GM21717 (cell line): ENCODE measurements around the gene CSKMT.
"Not testable (repeated sequence)": the region's sequence is repeated elsewhere in the genome, so short reads cannot be mapped to it uniquely, and the experiment has no call there.

Experiments used
- ATAC-seq: cut with Tn5 transposase; IDR thresholded peaks from one replicate; pipeline ENCODE4 v1.9.1; 2021; ENCODE audit warnings: mild to moderate bottlenecking, moderate library complexity; ENCODE audit not compliant: unreplicated experiment

CSKMT gene

GRCh38 chr11:62665075-62665598, at the start of gene CSKMT, which contains the start of gene C11orf98:
CSKMT (plus strand) TSS chr11:62665312; CDS start chr11:62665880, 568 bp downstream.
C11orf98 (minus strand) TSS chr11:62665210; CDS start chr11:62665169, 41 bp downstream.
- ATAC-seq: peak; percentile 78

- no peak for ATAC-seq
Observed at GRCh38 chr11:62615521-62615920, 49.6 kb upstream of the CSKMT start.

GRCh38 chr11:62616957-62617356, 48.2 kb upstream of the CSKMT start:
- not testable (repeated sequence) for ATAC-seq

GRCh38 chr11:62621027-62621566, 44.0 kb upstream of the CSKMT start:
- ATAC-seq: no peak

GRCh38 chr11:62621567-62622470, 43.3 kb upstream of the CSKMT start, which contains the start of gene B3GAT3:
B3GAT3 (minus strand) TSS chr11:62621986; CDS start chr11:62621947, 39 bp downstream.
- peak; percentile 83 for ATAC-seq

- no peak for ATAC-seq
Observed at GRCh38 chr11:62622476-62623089, 42.5 kb upstream of the CSKMT start.

- no peak for ATAC-seq
Observed at GRCh38 chr11:62627713-62628112, 37.4 kb upstream of the CSKMT start.

- ATAC-seq: no peak
Observed at GRCh38 chr11:62632492-62632891, 32.6 kb upstream of the CSKMT start.

- ATAC-seq: no peak
Observed at GRCh38 chr11:62644220-62644619, 20.9 kb upstream of the CSKMT start.

GRCh38 chr11:62645671-62645945, 19.5 kb upstream of the CSKMT start:
- ATAC-seq: no peak

GRCh38 chr11:62645946-62646824, 18.9 kb upstream of the CSKMT start, which contains the start of gene GANAB:
GANAB (minus strand) TSS chr11:62646613; CDS start chr11:62646599, 14 bp downstream.
- ATAC-seq: peak; percentile 83

GRCh38 chr11:62646825-62647608, 18.1 kb upstream of the CSKMT start:
- ATAC-seq: no peak

- no peak for ATAC-seq
Observed at GRCh38 chr11:62647609-62648005, 17.5 kb upstream of the CSKMT start.

- ATAC-seq: no peak
Observed at GRCh38 chr11:62648185-62648966, 16.7 kb upstream of the CSKMT start.

- ATAC-seq: no peak
Observed at GRCh38 chr11:62648967-62649364, 16.1 kb upstream of the CSKMT start.

- no peak for ATAC-seq
Observed at GRCh38 chr11:62649486-62649885, 15.6 kb upstream of the CSKMT start.

GRCh38 chr11:62650283-62650682, 14.8 kb upstream of the CSKMT start:
- not testable (repeated sequence) for ATAC-seq

GRCh38 chr11:62652161-62653006, 12.7 kb upstream of the CSKMT start:
- ATAC-seq: peak; percentile 5
